Esophagus squamous epithelium (tissue), 4 donors: Measurements from ENCODE around the gene BAIAP3.
"Not testable (repeated sequence)": the region's sequence is repeated elsewhere in the genome, so short reads cannot be mapped to it uniquely, and the experiment has no call there.

ENCODE experiments used
- POLR2A ChIP-seq, 4 donors: fragments of 450-650 bp; IDR thresholded peaks; one replicate each; pipeline ENCODE4 v1.6.1; 2017; ENCODE audit warnings: antibody characterized with exemption in 4 of 4, mild to moderate bottlenecking in 4 of 4, moderate library complexity in 3 of 4
- TF ChIP-seq, protein P1 (sequence below), 6 experiments: fragments of 450-650 bp in 4 of 6; fragments of 200-600 bp in 2 of 6; sonication (generic) in 2 of 6; IDR thresholded peaks; one replicate each; pipeline ENCODE4 v1.5.1; 2016 to 2019; ENCODE audit warnings: antibody characterized with exemption in 6 of 6, mild to moderate bottlenecking in 4 of 6, moderate library complexity in 4 of 6

DNA sequence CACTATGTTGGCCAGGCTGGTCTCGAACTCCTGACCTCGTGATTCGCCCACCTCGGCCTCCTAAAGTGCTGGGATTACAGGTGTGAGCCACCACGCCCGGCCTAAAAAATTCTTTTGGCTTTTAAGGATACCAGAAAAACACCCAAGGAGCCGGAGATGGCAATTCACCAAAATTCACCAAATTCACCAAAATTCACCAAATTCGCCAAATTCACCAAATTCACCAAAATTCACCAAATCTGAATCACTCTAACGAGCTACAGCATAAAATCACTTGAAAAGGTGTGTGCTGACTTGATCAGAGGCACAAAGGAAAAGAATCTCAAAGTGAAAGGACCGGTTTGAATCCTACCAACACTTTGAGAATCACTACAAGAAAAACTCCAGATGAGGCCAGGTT, 4.5 kb upstream of the BAIAP3 start:
- TF ChIP-seq, protein P1, sequence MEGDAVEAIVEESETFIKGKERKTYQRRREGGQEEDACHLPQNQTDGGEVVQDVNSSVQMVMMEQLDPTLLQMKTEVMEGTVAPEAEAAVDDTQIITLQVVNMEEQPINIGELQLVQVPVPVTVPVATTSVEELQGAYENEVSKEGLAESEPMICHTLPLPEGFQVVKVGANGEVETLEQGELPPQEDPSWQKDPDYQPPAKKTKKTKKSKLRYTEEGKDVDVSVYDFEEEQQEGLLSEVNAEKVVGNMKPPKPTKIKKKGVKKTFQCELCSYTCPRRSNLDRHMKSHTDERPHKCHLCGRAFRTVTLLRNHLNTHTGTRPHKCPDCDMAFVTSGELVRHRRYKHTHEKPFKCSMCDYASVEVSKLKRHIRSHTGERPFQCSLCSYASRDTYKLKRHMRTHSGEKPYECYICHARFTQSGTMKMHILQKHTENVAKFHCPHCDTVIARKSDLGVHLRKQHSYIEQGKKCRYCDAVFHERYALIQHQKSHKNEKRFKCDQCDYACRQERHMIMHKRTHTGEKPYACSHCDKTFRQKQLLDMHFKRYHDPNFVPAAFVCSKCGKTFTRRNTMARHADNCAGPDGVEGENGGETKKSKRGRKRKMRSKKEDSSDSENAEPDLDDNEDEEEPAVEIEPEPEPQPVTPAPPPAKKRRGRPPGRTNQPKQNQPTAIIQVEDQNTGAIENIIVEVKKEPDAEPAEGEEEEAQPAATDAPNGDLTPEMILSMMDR (IDR thresholded peaks at IDR 0.05): not testable (repeated sequence)
- not testable (repeated sequence) for TF ChIP-seq POLR2A (IDR thresholded peaks at IDR 0.05)
